Measurements from ENCODE around the gene COL20A1.

DNA sequence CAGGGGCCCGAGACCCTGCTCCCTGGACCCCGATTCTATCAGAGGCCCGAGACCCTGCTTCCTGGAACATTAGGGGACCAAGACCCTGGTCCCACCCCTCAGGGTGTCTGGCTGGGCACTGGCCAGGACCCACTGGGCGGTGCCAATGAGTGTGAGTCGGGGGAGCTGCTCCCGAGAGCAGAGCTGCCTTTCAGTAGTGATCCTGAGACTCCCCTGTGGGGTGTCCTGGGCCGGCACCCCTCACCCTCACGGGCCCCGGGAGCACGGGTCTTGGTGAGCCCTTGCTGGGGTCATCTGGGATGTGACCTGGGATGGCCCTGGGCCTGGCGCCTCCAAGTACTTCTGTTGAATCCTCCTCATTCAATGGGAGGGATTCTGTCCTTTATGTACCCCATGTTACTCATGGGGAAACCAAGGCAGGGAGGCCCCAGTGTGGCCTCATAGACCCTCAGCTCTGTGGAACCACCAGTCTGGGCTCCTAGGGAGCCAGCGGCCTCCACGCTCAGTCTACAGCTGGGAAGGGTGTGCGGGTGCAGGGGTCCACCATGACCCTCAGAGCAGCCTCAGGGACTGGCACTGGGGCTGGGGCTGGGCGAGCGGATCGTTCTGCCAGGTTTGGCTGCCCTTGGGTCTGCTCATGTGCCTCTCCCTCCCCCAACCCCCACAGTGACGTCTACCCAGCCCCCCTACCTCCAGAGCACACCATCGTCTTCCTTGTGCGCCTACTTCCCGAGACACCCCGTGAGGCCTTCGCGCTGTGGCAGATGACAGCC lies 25.6 kb downstream of the COL20A1 start:
- TF ChIP-seq, protein P1, sequence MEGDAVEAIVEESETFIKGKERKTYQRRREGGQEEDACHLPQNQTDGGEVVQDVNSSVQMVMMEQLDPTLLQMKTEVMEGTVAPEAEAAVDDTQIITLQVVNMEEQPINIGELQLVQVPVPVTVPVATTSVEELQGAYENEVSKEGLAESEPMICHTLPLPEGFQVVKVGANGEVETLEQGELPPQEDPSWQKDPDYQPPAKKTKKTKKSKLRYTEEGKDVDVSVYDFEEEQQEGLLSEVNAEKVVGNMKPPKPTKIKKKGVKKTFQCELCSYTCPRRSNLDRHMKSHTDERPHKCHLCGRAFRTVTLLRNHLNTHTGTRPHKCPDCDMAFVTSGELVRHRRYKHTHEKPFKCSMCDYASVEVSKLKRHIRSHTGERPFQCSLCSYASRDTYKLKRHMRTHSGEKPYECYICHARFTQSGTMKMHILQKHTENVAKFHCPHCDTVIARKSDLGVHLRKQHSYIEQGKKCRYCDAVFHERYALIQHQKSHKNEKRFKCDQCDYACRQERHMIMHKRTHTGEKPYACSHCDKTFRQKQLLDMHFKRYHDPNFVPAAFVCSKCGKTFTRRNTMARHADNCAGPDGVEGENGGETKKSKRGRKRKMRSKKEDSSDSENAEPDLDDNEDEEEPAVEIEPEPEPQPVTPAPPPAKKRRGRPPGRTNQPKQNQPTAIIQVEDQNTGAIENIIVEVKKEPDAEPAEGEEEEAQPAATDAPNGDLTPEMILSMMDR (IDR thresholded peaks at IDR 0.05), result no peak
- TF ChIP-seq, protein P2, sequence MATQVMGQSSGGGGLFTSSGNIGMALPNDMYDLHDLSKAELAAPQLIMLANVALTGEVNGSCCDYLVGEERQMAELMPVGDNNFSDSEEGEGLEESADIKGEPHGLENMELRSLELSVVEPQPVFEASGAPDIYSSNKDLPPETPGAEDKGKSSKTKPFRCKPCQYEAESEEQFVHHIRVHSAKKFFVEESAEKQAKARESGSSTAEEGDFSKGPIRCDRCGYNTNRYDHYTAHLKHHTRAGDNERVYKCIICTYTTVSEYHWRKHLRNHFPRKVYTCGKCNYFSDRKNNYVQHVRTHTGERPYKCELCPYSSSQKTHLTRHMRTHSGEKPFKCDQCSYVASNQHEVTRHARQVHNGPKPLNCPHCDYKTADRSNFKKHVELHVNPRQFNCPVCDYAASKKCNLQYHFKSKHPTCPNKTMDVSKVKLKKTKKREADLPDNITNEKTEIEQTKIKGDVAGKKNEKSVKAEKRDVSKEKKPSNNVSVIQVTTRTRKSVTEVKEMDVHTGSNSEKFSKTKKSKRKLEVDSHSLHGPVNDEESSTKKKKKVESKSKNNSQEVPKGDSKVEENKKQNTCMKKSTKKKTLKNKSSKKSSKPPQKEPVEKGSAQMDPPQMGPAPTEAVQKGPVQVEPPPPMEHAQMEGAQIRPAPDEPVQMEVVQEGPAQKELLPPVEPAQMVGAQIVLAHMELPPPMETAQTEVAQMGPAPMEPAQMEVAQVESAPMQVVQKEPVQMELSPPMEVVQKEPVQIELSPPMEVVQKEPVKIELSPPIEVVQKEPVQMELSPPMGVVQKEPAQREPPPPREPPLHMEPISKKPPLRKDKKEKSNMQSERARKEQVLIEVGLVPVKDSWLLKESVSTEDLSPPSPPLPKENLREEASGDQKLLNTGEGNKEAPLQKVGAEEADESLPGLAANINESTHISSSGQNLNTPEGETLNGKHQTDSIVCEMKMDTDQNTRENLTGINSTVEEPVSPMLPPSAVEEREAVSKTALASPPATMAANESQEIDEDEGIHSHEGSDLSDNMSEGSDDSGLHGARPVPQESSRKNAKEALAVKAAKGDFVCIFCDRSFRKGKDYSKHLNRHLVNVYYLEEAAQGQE (IDR thresholded peaks at IDR 0.05; ENCODE audit: insufficient read depth in 1 of 2, low read depth in 2 of 2, low read length in 1 of 2), result no peak
- no peak for TF ChIP-seq TCF7L2 (IDR thresholded peaks at IDR 0.05; ENCODE audit: low read depth, low read length)
- no peak for TF ChIP-seq POLR2AphosphoS5 (IDR thresholded peaks at IDR 0.05; ENCODE audit: low read depth, low read length)
